Astrocyte (in vitro differentiated cells and primary cell): ENCODE data around the gene CACHD1.

Experiments used
- EZH2 ChIP-seq: IDR thresholded peaks from 2 replicates; pipeline ENCODE4 v1.6.1; 2012; ENCODE audit warnings: mild to moderate bottlenecking, low read length, inconsistent platforms; ENCODE audit not compliant: insufficient read depth
- TF ChIP-seq, protein P1 (sequence below): IDR thresholded peaks from 2 replicates; pipeline ENCODE4 v1.5.1; 2011; ENCODE audit warnings: low read depth, mild to moderate bottlenecking, inconsistent platforms, low read length, moderate library complexity; ENCODE audit not compliant: insufficient read depth

DNA sequence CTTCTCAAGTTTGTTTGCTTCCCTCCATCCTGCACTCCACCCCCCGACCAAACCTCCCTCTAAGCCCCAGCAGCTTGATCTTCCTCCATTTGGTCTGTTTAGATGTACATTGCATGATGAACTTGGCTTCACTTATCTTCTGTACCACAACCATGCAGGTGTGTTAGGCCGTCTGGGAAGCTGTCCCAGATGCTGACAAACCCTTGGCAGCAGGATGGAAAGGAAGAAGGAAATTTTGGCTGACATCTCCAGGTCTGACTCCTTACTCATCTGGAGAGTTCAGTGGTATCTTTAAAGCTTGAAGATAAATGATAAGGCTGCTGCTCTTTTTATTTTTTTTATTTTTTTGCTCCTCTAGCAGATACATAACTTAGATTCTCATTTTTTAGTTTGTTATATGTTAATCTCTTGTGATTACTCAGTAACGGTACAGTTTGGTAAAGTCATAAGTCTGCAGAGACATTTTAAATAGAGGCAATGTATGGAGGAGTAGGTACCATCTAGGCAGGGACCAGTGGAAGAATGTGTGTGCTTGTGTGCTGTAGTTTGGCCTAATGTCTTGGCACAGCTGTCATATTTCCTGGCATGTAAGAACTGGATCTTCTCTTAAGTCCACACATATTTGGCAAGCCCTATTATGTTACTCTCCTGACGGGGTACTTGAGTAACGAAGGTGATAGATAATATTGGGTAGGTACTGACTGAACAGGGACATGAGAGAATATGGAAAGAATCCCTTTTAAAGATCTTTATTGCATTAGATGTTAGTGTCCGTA is 79.7 kb downstream of the CACHD1 start:
- TF ChIP-seq, protein P1, sequence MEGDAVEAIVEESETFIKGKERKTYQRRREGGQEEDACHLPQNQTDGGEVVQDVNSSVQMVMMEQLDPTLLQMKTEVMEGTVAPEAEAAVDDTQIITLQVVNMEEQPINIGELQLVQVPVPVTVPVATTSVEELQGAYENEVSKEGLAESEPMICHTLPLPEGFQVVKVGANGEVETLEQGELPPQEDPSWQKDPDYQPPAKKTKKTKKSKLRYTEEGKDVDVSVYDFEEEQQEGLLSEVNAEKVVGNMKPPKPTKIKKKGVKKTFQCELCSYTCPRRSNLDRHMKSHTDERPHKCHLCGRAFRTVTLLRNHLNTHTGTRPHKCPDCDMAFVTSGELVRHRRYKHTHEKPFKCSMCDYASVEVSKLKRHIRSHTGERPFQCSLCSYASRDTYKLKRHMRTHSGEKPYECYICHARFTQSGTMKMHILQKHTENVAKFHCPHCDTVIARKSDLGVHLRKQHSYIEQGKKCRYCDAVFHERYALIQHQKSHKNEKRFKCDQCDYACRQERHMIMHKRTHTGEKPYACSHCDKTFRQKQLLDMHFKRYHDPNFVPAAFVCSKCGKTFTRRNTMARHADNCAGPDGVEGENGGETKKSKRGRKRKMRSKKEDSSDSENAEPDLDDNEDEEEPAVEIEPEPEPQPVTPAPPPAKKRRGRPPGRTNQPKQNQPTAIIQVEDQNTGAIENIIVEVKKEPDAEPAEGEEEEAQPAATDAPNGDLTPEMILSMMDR = no peak
- no peak for TF ChIP-seq EZH2
